ENCODE measurements around the gene ESYT1.

ESYT1 gene

GRCh38 chr12:56193025-56193578, 65.0 kb downstream of the ESYT1 start (continued):
- TF ChIP-seq ZBTB44 (tag by site-specific recombination; IDR thresholded peaks at IDR 0.05) = no peak
- TF ChIP-seq ZNF175 (tag by site-specific recombination; IDR thresholded peaks at IDR 0.05) = no peak
- TF ChIP-seq YY2 (tag by site-specific recombination; IDR thresholded peaks at IDR 0.05) = peak; percentile 59; the same call in 1 of the 2 replicates
- no peak for TF ChIP-seq ZNF785 (tag by site-specific recombination; IDR thresholded peaks at IDR 0.05)
- peak; percentile 40; the same call in 1 of the 2 replicates for TF ChIP-seq ZNF449 (tag by site-specific recombination; IDR thresholded peaks at IDR 0.05)
- no peak for TF ChIP-seq ZNF221 (tag by site-specific recombination; IDR thresholded peaks at IDR 0.05; ENCODE audit: borderline replicate concordance)
- TF ChIP-seq ZNF521 (tag by site-specific recombination; IDR thresholded peaks at IDR 0.05) = no peak
- TF ChIP-seq KLF8 (tag by site-specific recombination; IDR thresholded peaks at IDR 0.05) = no peak
- no peak for TF ChIP-seq ZFP37 (tag by site-specific recombination; IDR thresholded peaks at IDR 0.05)
- TF ChIP-seq ZSCAN30 (tag by site-specific recombination; IDR thresholded peaks at IDR 0.05) = 0 out of 2 replicates have a peak, but pooled peaks have one; percentile 28
- TF ChIP-seq BCL6B (tag by site-specific recombination; IDR thresholded peaks at IDR 0.05) = no peak
- TF ChIP-seq SALL2 (tag by site-specific recombination; IDR thresholded peaks at IDR 0.05; ENCODE audit: borderline replicate concordance) = no peak
- no peak for TF ChIP-seq ZNF510 (tag by site-specific recombination; IDR thresholded peaks at IDR 0.05; ENCODE audit: insufficient replicate concordance)
- TF ChIP-seq ZNF623 (tag by site-specific recombination; IDR thresholded peaks at IDR 0.05) = no peak
- no peak for TF ChIP-seq ZNF670 (tag by site-specific recombination; IDR thresholded peaks at IDR 0.05; ENCODE audit: low read depth)
- TF ChIP-seq YY1 (tag by site-specific recombination; IDR thresholded peaks at IDR 0.05) = peak; percentile 70; the same call in 1 of the 2 replicates
- TF ChIP-seq SP7 (tag by site-specific recombination; IDR thresholded peaks at IDR 0.05) = no peak
- TF ChIP-seq HOXA7 (CRISPR knock-in tag; IDR thresholded peaks at IDR 0.05; ENCODE audit: borderline replicate concordance) = no peak
- TF ChIP-seq ZNF580 (tag by site-specific recombination; IDR thresholded peaks at IDR 0.05) = 0 out of 2 replicates have a peak, but pooled peaks have one; percentile 15
- TF ChIP-seq ZNF223 (tag by site-specific recombination; IDR thresholded peaks at IDR 0.05) = no peak
- peak; percentile 49; the same call in 1 of the 2 replicates for TF ChIP-seq ZNF335 (tag by site-specific recombination; conservative IDR thresholded peaks at IDR 0.05)
- TF ChIP-seq ZSCAN5A (tag by site-specific recombination; IDR thresholded peaks at IDR 0.05) = no peak
- TF ChIP-seq GFI1B (tag by site-specific recombination; IDR thresholded peaks at IDR 0.05) = no peak
- TF ChIP-seq ZNF157 (tag by site-specific recombination; IDR thresholded peaks at IDR 0.05) = no peak
- no peak for TF ChIP-seq PRDM1 (tag by site-specific recombination; IDR thresholded peaks at IDR 0.05)
- no peak for TF ChIP-seq EGR2 (tag by site-specific recombination; IDR thresholded peaks at IDR 0.05; ENCODE audit: low read depth)
- peak; percentile 57; the same call in 1 of the 2 replicates for TF ChIP-seq CTCF (tag by site-specific recombination; IDR thresholded peaks at IDR 0.05)
- no peak for TF ChIP-seq PATZ1 (tag by site-specific recombination; IDR thresholded peaks at IDR 0.05)
- TF ChIP-seq SP3 (tag by site-specific recombination; IDR thresholded peaks at IDR 0.05) = no peak
